Sigmoid colon (tissue), 4 donors: ENCODE measurements around the gene PGAM2.

Experiments
- CTCF ChIP-seq, 4 experiments: fragments of 450-650 bp in 3 of 4; fragments of 200-600 bp in 1 of 4; IDR thresholded peaks; one replicate each; pipeline ENCODE4 v1.5.1; 2016 to 2019; ENCODE audit warnings: antibody characterized with exemption in 4 of 4, mild to moderate bottlenecking in 3 of 4, moderate library complexity in 2 of 4
- EP300 ChIP-seq, 4 donors: sonication (generic); formaldehyde crosslinking; IDR thresholded peaks; one replicate each; pipeline ENCODE4 v1.6.1; 2017; ENCODE audit warnings: antibody characterized with exemption in 4 of 4
- POLR2A ChIP-seq, 2 donors: fragments of 450-650 bp; IDR thresholded peaks; one replicate each; pipeline ENCODE4 v1.6.1; 2016; ENCODE audit warnings: antibody characterized with exemption in 2 of 2, mild to moderate bottlenecking in 2 of 2, moderate library complexity in 2 of 2
- POLR2AphosphoS5 ChIP-seq, 4 donors: sonication (generic); formaldehyde crosslinking; IDR thresholded peaks; one replicate each; pipeline ENCODE4 v1.6.1; 2017; ENCODE audit warnings: antibody characterized with exemption in 4 of 4

- no peak for TF ChIP-seq POLR2A (IDR thresholded peaks at IDR 0.05)
- TF ChIP-seq CTCF (IDR thresholded peaks at IDR 0.05), result peak in 1 of 4 experiments; percentile 16
- no peak for TF ChIP-seq EP300 (IDR thresholded peaks at IDR 0.05)
- TF ChIP-seq POLR2AphosphoS5 (IDR thresholded peaks at IDR 0.05), result peak in 3 of 4 donors; percentile 10 to 66 (median 27)
These were observed 8.4 kb upstream of the PGAM2 start for GRCh38 chr7:44073664-44074348.
